HEK293 (cell line): ENCODE results near the gene TBXA2R.

Experiments
- CTCF ChIA-PET: fragments of 350-600 bp; formaldehyde crosslinking; extraction: SDS; loops from one replicate; lab custom pipeline; 2021; ENCODE audit warnings: antibody characterized with exemption; lab: Yijun Ruan, JAX
- POLR2A ChIA-PET: fragments of 300-600 bp; formaldehyde crosslinking; extraction: SDS; loops from one replicate; lab custom pipeline; 2020; ENCODE audit warnings: antibody characterized with exemption, inconsistent platforms; lab: Yijun Ruan, JAX
- H3K27ac ChIP-seq: fragments of 200-500 bp; sonication (Bioruptor generic); 2 replicates; pipeline ENCODE4 v1.5.1; 2014; ENCODE audit warnings: low read depth, low read length, control low read depth, inconsistent platforms; ENCODE audit errors: extremely low read depth
- H3K36me3 ChIP-seq, 2 experiments: fragments of 200-500 bp in 1 of 2; sonication (Bioruptor generic) in 1 of 2; 1 replicate in 1 of 2; 2 replicates in 1 of 2; pipeline ENCODE4 v1.5.1; 2014 to 2017; ENCODE audit warnings: inconsistent platforms in 2 of 2, low read length in 2 of 2; ENCODE audit not compliant: control insufficient read depth in 2 of 2, insufficient read depth in 1 of 2
- H3K4me1 ChIP-seq: fragments of 200-500 bp; sonication (Bioruptor generic); 2 replicates; pipeline ENCODE4 v1.5.1; 2014; ENCODE audit warnings: mild to moderate bottlenecking, low read length, inconsistent platforms; ENCODE audit not compliant: control insufficient read depth, insufficient read depth
- H3K4me3 ChIP-seq: 2 replicates; pipeline ENCODE4 v1.5.1; 2011; ENCODE audit warnings: low read depth, mild to moderate bottlenecking, control low read depth, low read length, moderate library complexity
- H3K9me3 ChIP-seq: fragments of 200-500 bp; sonication (Bioruptor generic); 2 replicates; pipeline ENCODE4 v1.5.1; 2014; ENCODE audit warnings: low read depth, low read length, inconsistent platforms; ENCODE audit not compliant: control insufficient read depth, insufficient read depth
- BCL11A ChIP-seq: fragments of 450-650 bp; formaldehyde crosslinking; IDR thresholded peaks from 2 replicates; pipeline ENCODE4 v1.5.1; 2016; ENCODE audit warnings: low read depth, missing biosample characterization, missing genetic modification characterization
- GLI2 ChIP-seq: fragments of 450-650 bp; formaldehyde crosslinking; IDR thresholded peaks from 2 replicates; pipeline ENCODE4; 2017; ENCODE audit warnings: missing biosample characterization, missing genetic modification characterization, low read depth, borderline replicate concordance
- GLIS1 ChIP-seq: fragments of 450-650 bp; formaldehyde crosslinking; IDR thresholded peaks from 2 replicates; pipeline ENCODE4 v1.5.1; 2016; ENCODE audit warnings: missing biosample characterization, missing genetic modification characterization
- KLF7 ChIP-seq: fragments of 450-650 bp; formaldehyde crosslinking; IDR thresholded peaks from 2 replicates; pipeline ENCODE4 v1.5.1; 2016; ENCODE audit warnings: missing biosample characterization, missing genetic modification characterization, borderline replicate concordance
- MYNN ChIP-seq: fragments of 450-650 bp; formaldehyde crosslinking; IDR thresholded peaks from 2 replicates; pipeline ENCODE4 v1.5.1; 2016; ENCODE audit warnings: missing biosample characterization, missing genetic modification characterization, borderline replicate concordance
- SALL2 ChIP-seq: fragments of 450-650 bp; formaldehyde crosslinking; IDR thresholded peaks from 2 replicates; pipeline ENCODE4 v1.5.0; 2017; ENCODE audit warnings: missing biosample characterization, mild to moderate bottlenecking, missing genetic modification characterization, borderline replicate concordance
- TCF7L2 ChIP-seq: IDR thresholded peaks from 2 replicates; pipeline ENCODE4 v1.6.1; 2011; ENCODE audit warnings: low read depth, mild to moderate bottlenecking, inconsistent platforms, low read length, moderate library complexity, borderline replicate concordance
- ZBTB20 ChIP-seq: fragments of 450-650 bp; formaldehyde crosslinking; IDR thresholded peaks from 2 replicates; pipeline ENCODE4 v1.5.1; 2016; ENCODE audit warnings: missing biosample characterization, missing genetic modification characterization
- ZBTB8A ChIP-seq: fragments of 450-650 bp; formaldehyde crosslinking; IDR thresholded peaks from 2 replicates; pipeline ENCODE4 v1.5.1; 2016; ENCODE audit warnings: missing biosample characterization, missing genetic modification characterization
- ZFP3 ChIP-seq: fragments of 450-650 bp; formaldehyde crosslinking; IDR thresholded peaks from 2 replicates; pipeline ENCODE4 v1.5.1; 2016; ENCODE audit warnings: low read depth, missing biosample characterization, missing genetic modification characterization
- ZNF121 ChIP-seq: fragments of 450-650 bp; formaldehyde crosslinking; IDR thresholded peaks from 2 replicates; pipeline ENCODE4 v1.5.1; 2016; ENCODE audit warnings: missing biosample characterization, missing genetic modification characterization
- ZNF223 ChIP-seq: fragments of 450-650 bp; formaldehyde crosslinking; IDR thresholded peaks from 2 replicates; pipeline ENCODE4 v1.5.1; 2016; ENCODE audit warnings: missing biosample characterization, missing genetic modification characterization
- ZNF248 ChIP-seq: fragments of 450-650 bp; formaldehyde crosslinking; IDR thresholded peaks from 2 replicates; pipeline ENCODE4 v1.5.1; 2017; ENCODE audit warnings: missing biosample characterization, missing genetic modification characterization
- ZNF391 ChIP-seq: fragments of 450-650 bp; formaldehyde crosslinking; IDR thresholded peaks from 2 replicates; pipeline ENCODE4 v1.5.1; 2016; ENCODE audit warnings: low read depth, missing biosample characterization, missing genetic modification characterization, borderline replicate concordance
- ZNF423 ChIP-seq: fragments of 450-650 bp; formaldehyde crosslinking; IDR thresholded peaks from 2 replicates; pipeline ENCODE4 v1.5.1; 2016; ENCODE audit warnings: missing biosample characterization, missing genetic modification characterization
- ZNF426 ChIP-seq: fragments of 450-650 bp; formaldehyde crosslinking; IDR thresholded peaks from 2 replicates; pipeline ENCODE4 v1.5.1; 2017; ENCODE audit warnings: missing biosample characterization, missing genetic modification characterization, mild to moderate bottlenecking, inconsistent platforms, moderate library complexity
- ZNF629 ChIP-seq: fragments of 450-650 bp; formaldehyde crosslinking; IDR thresholded peaks from 2 replicates; pipeline ENCODE4 v1.5.1; 2017; ENCODE audit warnings: missing biosample characterization, missing genetic modification characterization
- ZNF670 ChIP-seq: fragments of 450-650 bp; formaldehyde crosslinking; IDR thresholded peaks from 2 replicates; pipeline ENCODE4 v1.5.1; 2016; ENCODE audit warnings: missing biosample characterization, missing genetic modification characterization, low read depth
- ZNF701 ChIP-seq: fragments of 450-650 bp; formaldehyde crosslinking; IDR thresholded peaks from 2 replicates; pipeline ENCODE4 v1.5.1; 2016; ENCODE audit warnings: missing biosample characterization, missing genetic modification characterization
- ZNF768 ChIP-seq: fragments of 450-650 bp; formaldehyde crosslinking; IDR thresholded peaks from 2 replicates; pipeline ENCODE4 v1.5.1; 2018; ENCODE audit warnings: missing biosample characterization, mild to moderate bottlenecking, missing genetic modification characterization
- TF ChIP-seq, protein P1 (sequence below): fragments of 450-650 bp; formaldehyde crosslinking; conservative IDR thresholded peaks from 2 replicates; pipeline ENCODE4 v1.5.1; 2016; ENCODE audit warnings: low read depth, missing biosample characterization, missing genetic modification characterization
- TF ChIP-seq, protein P2 (sequence below): fragments of 450-650 bp; formaldehyde crosslinking; IDR thresholded peaks from 2 replicates; pipeline ENCODE4 v1.5.1; 2016; ENCODE audit warnings: missing biosample characterization, missing genetic modification characterization
- TF ChIP-seq, protein P3 (sequence below): fragments of 450-650 bp; formaldehyde crosslinking; IDR thresholded peaks from 2 replicates; pipeline ENCODE4 v1.5.1; 2016; ENCODE audit warnings: missing biosample characterization, missing genetic modification characterization
- TF ChIP-seq, protein P4 (sequence below): fragments of 450-650 bp; formaldehyde crosslinking; IDR thresholded peaks from 2 replicates; pipeline ENCODE4 v1.5.1; 2016; ENCODE audit warnings: missing biosample characterization, missing genetic modification characterization

Gene TBXA2R

DNA sequence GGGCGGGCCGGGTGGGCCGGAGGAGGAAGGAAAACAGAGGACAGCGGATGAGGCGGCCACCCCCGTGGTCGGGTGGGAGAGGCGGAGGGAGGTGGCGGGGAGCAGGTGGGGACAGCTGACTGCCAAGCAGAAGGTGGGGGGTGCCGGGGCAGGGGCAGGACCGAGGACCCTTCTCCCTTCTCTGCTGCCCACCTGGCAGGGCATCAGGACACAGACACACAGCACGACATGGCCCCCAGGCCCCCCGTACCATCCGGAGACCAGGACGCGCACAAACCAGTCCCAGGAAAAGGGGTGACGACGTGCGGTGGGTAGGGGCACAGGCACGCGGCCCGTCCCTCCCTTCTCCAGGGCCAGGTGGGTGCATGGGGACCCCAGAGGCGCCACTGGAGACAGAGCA lies 30.9 kb upstream of the TBXA2R start (continued):
- TF ChIP-seq ZNF426 (tag by site-specific recombination) (no peak), ZNF701 (no peak), GLI2 (tag by site-specific recombination) (no peak), ZNF423 (tag by site-specific recombination) (no peak)

DNA sequence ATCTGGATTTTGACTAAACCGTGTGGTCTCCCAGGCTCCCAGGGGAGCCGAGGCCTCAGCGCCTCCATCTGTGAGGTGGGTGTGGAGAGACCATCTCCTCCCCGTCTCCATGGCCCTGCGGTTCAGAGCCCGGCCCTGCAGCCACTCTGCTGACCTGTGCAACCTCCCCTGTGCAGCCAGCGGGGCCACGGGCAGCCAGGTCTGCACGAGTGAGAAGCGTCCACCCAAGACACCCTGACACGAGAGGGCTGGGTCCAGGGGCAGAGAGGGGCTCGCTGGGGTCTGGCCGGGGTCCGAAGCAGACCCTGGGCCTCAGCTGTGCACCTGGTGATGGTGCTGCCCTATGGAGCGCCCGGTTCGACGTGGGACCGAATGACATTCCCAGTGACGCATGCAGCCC lies 30.3 kb upstream of the TBXA2R start:
- Histone ChIP-seq H3K36me3 (peaks cover 0 to 30% of the 10 kb centered on the region in 2 experiments; a peak in 2 of 3 replicates), H3K4me1 (no peaks in the 10 kb centered on the region), H3K4me3 (no peak overlapping the region), H3K27ac (no peak overlapping the region), H3K9me3 (no peaks in the 10 kb centered on the region)
- ChIA-PET POLR2A (no interaction called here), CTCF (no interaction called here)
- TF ChIP-seq ZNF629 (tag by site-specific recombination), result no peak
- TF ChIP-seq ZBTB20 (tag by site-specific recombination), result no peak
- TF ChIP-seq ZBTB8A (tag by site-specific recombination), result no peak
- TF ChIP-seq ZNF670, result no peak
- TF ChIP-seq, protein P1, sequence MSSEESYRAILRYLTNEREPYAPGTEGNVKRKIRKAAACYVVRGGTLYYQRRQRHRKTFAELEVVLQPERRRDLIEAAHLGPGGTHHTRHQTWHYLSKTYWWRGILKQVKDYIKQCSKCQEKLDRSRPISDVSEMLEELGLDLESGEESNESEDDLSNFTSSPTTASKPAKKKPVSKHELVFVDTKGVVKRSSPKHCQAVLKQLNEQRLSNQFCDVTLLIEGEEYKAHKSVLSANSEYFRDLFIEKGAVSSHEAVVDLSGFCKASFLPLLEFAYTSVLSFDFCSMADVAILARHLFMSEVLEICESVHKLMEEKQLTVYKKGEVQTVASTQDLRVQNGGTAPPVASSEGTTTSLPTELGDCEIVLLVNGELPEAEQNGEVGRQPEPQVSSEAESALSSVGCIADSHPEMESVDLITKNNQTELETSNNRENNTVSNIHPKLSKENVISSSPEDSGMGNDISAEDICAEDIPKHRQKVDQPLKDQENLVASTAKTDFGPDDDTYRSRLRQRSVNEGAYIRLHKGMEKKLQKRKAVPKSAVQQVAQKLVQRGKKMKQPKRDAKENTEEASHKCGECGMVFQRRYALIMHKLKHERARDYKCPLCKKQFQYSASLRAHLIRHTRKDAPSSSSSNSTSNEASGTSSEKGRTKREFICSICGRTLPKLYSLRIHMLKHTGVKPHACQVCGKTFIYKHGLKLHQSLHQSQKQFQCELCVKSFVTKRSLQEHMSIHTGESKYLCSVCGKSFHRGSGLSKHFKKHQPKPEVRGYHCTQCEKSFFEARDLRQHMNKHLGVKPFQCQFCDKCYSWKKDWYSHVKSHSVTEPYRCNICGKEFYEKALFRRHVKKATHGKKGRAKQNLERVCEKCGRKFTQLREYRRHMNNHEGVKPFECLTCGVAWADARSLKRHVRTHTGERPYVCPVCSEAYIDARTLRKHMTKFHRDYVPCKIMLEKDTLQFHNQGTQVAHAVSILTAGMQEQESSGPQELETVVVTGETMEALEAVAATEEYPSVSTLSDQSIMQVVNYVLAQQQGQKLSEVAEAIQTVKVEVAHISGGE (tag by site-specific recombination), result no peak
- no peak for TF ChIP-seq ZFP3
- no peak for TF ChIP-seq KLF7 (tag by site-specific recombination)
- TF ChIP-seq ZNF248 (tag by site-specific recombination), result no peak

DNA sequence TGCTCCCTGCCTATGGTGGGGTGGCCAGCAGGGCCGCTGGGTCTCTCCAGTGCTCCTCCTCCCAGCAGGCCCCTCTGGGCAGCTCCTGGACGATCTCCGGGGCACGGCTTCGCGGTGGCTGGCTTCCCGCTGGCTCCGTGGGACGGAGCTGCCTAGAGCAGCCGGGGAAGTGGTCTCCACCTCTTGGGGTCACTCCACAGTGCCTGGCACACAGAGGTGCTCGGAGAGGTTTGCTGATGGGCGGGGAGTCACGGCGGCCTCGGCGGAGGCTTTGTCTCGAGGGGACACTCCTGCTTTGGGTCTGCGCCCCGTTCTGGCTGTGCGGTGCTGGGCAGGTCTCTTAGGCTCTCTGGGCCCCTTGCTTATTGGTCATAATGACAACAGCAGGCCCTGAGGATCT lies 29.8 kb upstream of the TBXA2R start:
- no peak overlapping the region for H3K27ac ChIP-seq
- POLR2A ChIA-PET, result no interaction called here
- CTCF ChIA-PET, result no interaction called here
- H3K9me3 ChIP-seq, result no peaks in the 10 kb centered on the region
- no peaks in the 10 kb centered on the region for H3K4me1 ChIP-seq
- no peak overlapping the region for H3K4me3 ChIP-seq
- TF ChIP-seq TCF7L2 (no peak), MYNN (no peak), ZNF391 (no peak), BCL11A (no peak), SALL2 (tag by site-specific recombination) (no peak), ZNF768 (tag by site-specific recombination) (no peak), ZNF121 (tag by site-specific recombination) (no peak), GLIS1 (tag by site-specific recombination) (no peak), ZNF248 (tag by site-specific recombination) (no peak), ZNF223 (tag by site-specific recombination) (no peak)
- TF ChIP-seq, protein P2, sequence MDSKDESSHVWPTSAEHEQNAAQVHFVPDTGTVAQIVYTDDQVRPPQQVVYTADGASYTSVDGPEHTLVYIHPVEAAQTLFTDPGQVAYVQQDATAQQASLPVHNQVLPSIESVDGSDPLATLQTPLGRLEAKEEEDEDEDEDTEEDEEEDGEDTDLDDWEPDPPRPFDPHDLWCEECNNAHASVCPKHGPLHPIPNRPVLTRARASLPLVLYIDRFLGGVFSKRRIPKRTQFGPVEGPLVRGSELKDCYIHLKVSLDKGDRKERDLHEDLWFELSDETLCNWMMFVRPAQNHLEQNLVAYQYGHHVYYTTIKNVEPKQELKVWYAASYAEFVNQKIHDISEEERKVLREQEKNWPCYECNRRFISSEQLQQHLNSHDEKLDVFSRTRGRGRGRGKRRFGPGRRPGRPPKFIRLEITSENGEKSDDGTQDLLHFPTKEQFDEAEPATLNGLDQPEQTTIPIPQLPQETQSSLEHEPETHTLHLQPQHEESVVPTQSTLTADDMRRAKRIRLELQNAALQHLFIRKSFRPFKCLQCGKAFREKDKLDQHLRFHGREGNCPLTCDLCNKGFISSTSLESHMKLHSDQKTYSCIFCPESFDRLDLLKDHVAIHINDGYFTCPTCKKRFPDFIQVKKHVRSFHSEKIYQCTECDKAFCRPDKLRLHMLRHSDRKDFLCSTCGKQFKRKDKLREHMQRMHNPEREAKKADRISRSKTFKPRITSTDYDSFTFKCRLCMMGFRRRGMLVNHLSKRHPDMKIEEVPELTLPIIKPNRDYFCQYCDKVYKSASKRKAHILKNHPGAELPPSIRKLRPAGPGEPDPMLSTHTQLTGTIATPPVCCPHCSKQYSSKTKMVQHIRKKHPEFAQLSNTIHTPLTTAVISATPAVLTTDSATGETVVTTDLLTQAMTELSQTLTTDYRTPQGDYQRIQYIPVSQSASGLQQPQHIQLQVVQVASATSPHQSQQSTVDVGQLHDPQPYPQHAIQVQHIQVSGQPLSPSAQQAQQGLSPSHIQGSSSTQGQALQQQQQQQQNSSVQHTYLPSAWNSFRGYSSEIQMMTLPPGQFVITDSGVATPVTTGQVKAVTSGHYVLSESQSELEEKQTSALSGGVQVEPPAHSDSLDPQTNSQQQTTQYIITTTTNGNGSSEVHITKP, result no peak
- TF ChIP-seq, protein P3, sequence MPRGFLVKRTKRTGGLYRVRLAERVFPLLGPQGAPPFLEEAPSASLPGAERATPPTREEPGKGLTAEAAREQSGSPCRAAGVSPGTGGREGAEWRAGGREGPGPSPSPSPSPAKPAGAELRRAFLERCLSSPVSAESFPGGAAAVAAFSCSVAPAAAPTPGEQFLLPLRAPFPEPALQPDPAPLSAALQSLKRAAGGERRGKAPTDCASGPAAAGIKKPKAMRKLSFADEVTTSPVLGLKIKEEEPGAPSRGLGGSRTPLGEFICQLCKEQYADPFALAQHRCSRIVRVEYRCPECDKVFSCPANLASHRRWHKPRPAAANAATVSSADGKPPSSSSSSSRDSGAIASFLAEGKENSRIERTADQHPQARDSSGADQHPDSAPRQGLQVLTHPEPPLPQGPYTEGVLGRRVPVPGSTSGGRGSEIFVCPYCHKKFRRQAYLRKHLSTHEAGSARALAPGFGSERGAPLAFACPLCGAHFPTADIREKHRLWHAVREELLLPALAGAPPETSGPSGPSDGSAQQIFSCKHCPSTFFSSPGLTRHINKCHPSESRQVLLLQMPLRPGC (tag by site-specific recombination), result no peak
- TF ChIP-seq, protein P4, sequence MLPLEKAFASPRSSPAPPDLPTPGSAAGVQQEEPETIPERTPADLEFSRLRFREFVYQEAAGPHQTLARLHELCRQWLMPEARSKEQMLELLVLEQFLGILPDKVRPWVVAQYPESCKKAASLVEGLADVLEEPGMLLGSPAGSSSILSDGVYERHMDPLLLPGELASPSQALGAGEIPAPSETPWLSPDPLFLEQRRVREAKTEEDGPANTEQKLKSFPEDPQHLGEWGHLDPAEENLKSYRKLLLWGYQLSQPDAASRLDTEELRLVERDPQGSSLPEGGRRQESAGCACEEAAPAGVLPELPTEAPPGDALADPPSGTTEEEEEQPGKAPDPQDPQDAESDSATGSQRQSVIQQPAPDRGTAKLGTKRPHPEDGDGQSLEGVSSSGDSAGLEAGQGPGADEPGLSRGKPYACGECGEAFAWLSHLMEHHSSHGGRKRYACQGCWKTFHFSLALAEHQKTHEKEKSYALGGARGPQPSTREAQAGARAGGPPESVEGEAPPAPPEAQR, result no peak
- peaks cover 0 to 31% of the 10 kb centered on the region in 2 experiments; a peak in 2 of 3 replicates for H3K36me3 ChIP-seq
